SU-DHL-6 (cell line): ENCODE measurements around the gene DOK4.
A peak's percentile ranks its signal among the peaks of the same experiment; 100 is the strongest.

Experiments
- H2AFZ ChIP-seq: fragments of 200-600 bp; sonication (generic); 2 replicates; pipeline ENCODE4 v1.6.1; 2014; ENCODE audit warnings: low read depth, mild to moderate bottlenecking, moderate library complexity, mixed read lengths, antibody characterized with exemption, low read length; ENCODE audit not compliant: severe bottlenecking
- H3F3A ChIP-seq: fragments of 200-600 bp; shearing (Covaris generic); 2 replicates; pipeline ENCODE4 v1.6.0; 2016; ENCODE audit warnings: antibody characterized with exemption, mild to moderate bottlenecking; ENCODE audit not compliant: insufficient read depth
- H3K27ac ChIP-seq: fragments of 200-600 bp; sonication (generic); 2 replicates; pipeline ENCODE4 v1.5.1; 2016; ENCODE audit warnings: low read depth, mild to moderate bottlenecking, low read length, moderate library complexity, mixed read lengths
- H3K27me3 ChIP-seq: fragments of 200-600 bp; sonication (generic), shearing (Covaris generic); 2 replicates; pipeline ENCODE4 v1.6.0; 2014; ENCODE audit warnings: mild to moderate bottlenecking, low read length
- H3K36me3 ChIP-seq: fragments of 200-600 bp; sonication (generic); 2 replicates; pipeline ENCODE4 v1.6.1; 2014; ENCODE audit warnings: mild to moderate bottlenecking, low read length, mixed read lengths
- H3K4me2 ChIP-seq: fragments of 300-600, 200-600 bp; shearing (Covaris generic), sonication (generic); 2 replicates; pipeline ENCODE4 v1.6.0; 2014; ENCODE audit warnings: low read length, low read depth, mild to moderate bottlenecking; ENCODE audit not compliant: poor library complexity, severe bottlenecking
- H3K4me3 ChIP-seq: fragments of 200-600 bp; sonication (generic); 2 replicates; pipeline ENCODE4 v1.5.1; 2014; ENCODE audit warnings: antibody characterized with exemption, low read length, mild to moderate bottlenecking, mixed read lengths; ENCODE audit not compliant: insufficient read depth, poor library complexity, severe bottlenecking
- H3K79me2 ChIP-seq: fragments of 200-600 bp; sonication (generic); 2 replicates; pipeline ENCODE4 v1.6.1; 2014; ENCODE audit warnings: mild to moderate bottlenecking, low read length, moderate library complexity; ENCODE audit not compliant: insufficient read depth
- H3K9ac ChIP-seq: fragments of 200-600 bp; sonication (generic); 2 replicates; pipeline ENCODE4 v1.7.0; 2014; ENCODE audit warnings: mild to moderate bottlenecking, low read length
- H3K9me2 ChIP-seq: fragments of 200-600 bp; sonication (generic); replicated peaks from 2 replicates; pipeline ENCODE4 v1.6.1; 2014; ENCODE audit warnings: low read length; ENCODE audit not compliant: insufficient read depth
- H3K9me3 ChIP-seq: fragments of 200-600 bp; sonication (generic); 2 replicates; pipeline ENCODE4 v1.6.1; 2014; ENCODE audit warnings: low read length, mixed read lengths; ENCODE audit not compliant: insufficient read depth
- H4K20me1 ChIP-seq: fragments of 200-600 bp; sonication (generic); 2 replicates; pipeline ENCODE4 v1.6.1; 2014; ENCODE audit warnings: low read depth, mild to moderate bottlenecking, antibody characterized with exemption, low read length, moderate library complexity, mixed read lengths
- EZH2phosphoT487 ChIP-seq: fragments of 200-600 bp; sonication (generic), shearing (Covaris generic); conservative IDR thresholded peaks from 2 replicates; pipeline ENCODE4 v1.6.1; 2018; ENCODE audit warnings: mild to moderate bottlenecking, antibody characterized with exemption, low read length, moderate library complexity, mixed read lengths
- TF ChIP-seq, protein P1 (sequence below): fragments of 200-600 bp; sonication (generic); IDR thresholded peaks from one replicate; pipeline ENCODE4 v1.5.1; 2017; ENCODE audit warnings: antibody characterized with exemption, mild to moderate bottlenecking, low read length, moderate library complexity; ENCODE audit not compliant: insufficient read depth, poor library complexity, severe bottlenecking

The DOK4 gene

DNA sequence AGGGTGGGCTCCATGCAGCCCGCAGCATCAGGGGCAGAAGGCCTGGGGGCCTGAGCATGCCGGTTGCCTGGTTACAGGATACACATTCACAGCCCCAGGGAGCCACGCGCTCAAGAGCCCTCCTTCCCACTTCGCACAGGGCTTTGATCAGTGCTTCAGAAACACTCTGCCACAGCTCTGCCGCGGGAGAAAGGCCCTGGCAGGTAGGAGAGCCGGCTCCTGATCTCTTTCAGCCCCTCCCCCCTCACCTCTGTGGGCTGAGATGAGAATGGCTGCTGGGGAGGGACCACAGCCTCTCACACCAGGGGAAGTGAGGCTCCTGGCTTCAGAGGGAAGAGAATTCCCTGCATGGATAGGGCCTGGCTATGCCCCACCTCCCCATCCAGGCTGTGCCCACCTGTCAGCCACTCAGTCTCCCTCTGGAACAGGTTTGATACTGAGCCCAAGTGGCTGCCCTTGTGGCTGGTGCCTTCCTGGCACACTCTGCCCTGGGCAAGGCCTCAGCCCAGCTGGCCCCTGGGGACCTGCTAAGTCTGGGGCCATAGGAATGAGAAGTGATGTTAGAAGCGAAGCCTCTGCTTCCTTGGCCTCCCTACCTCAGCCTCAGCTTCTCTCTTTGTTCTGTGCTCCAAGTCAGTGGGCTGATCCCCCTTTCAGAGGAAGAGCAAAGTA, 8.6 kb downstream of the DOK4 start:
- H3K27me3 ChIP-seq = no peaks in the 10 kb centered on the region
- H3K4me2 ChIP-seq = no peak overlapping the region
- H3K9me3 ChIP-seq = no peaks in the 10 kb centered on the region
- H3F3A ChIP-seq = no peaks in the 10 kb centered on the region
- no peak overlapping the region for H3K9ac ChIP-seq
- TF ChIP-seq, protein P1, sequence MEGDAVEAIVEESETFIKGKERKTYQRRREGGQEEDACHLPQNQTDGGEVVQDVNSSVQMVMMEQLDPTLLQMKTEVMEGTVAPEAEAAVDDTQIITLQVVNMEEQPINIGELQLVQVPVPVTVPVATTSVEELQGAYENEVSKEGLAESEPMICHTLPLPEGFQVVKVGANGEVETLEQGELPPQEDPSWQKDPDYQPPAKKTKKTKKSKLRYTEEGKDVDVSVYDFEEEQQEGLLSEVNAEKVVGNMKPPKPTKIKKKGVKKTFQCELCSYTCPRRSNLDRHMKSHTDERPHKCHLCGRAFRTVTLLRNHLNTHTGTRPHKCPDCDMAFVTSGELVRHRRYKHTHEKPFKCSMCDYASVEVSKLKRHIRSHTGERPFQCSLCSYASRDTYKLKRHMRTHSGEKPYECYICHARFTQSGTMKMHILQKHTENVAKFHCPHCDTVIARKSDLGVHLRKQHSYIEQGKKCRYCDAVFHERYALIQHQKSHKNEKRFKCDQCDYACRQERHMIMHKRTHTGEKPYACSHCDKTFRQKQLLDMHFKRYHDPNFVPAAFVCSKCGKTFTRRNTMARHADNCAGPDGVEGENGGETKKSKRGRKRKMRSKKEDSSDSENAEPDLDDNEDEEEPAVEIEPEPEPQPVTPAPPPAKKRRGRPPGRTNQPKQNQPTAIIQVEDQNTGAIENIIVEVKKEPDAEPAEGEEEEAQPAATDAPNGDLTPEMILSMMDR = no peak
- no peak for TF ChIP-seq EZH2phosphoT487
- H4K20me1 ChIP-seq = no peaks in the 10 kb centered on the region
- H3K27ac ChIP-seq = no peak overlapping the region
- H3K79me2 ChIP-seq = no peaks in the 10 kb centered on the region
- H3K9me2 ChIP-seq = no peaks in the 10 kb centered on the region
- no peak overlapping the region for H2AFZ ChIP-seq
- no peak overlapping the region for H3K4me3 ChIP-seq
- no peaks in the 10 kb centered on the region for H3K36me3 ChIP-seq

DNA sequence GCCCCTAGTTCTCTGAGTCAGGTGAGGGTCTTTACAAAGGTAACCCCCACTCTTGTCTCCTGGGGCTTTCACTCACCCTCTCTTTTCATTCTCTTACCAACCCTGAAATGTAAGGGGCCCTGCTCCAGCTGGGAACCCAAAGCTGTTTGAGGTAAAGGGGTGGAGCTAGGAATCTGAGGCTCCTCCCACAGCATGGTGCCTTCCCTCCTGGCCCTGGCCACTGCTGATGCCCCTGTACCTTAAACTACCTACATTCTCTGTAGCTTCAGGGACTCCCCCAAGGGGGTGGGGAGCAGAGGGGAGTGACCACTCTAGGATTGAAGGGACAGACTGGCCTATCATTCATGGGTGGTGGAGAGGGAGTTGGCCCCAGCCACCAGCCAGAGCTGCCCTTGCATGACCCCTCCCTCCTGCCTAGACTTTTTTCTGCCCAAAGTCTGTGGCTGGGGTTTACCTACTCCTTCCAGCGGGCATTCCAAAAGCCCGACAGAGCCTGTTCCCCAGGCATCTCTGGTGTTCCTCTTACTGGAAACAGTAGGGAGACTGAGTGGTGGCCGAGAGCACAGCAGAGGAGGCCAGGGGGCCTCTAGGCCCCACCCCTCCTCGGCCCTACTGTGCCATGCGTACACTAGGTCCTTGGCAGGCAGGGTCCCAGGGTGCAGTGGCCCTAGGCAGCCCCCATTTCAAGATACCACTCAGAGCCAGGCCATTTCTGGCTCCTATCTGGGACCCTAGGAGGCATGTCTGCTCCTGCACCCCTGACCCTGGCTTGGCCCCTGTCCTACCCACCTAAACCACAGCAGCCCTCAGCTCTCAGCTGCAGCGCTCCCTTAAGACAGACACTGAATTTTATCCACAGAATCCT, 9.5 kb downstream of the DOK4 start:
- Histone ChIP-seq H2AFZ (no peak overlapping the region), H3K4me2 (no peak overlapping the region), H3K79me2 (no peaks in the 10 kb centered on the region), H3K9me3 (no peaks in the 10 kb centered on the region), H3K4me3 (no peak overlapping the region), H3K36me3 (no peaks in the 10 kb centered on the region), H3K27ac (no peak overlapping the region), H3K27me3 (no peaks in the 10 kb centered on the region), H3K9ac (no peak overlapping the region), H3K9me2 (no peaks in the 10 kb centered on the region), H3F3A (no peaks in the 10 kb centered on the region), H4K20me1 (no peaks in the 10 kb centered on the region)
- TF ChIP-seq, protein P1 = no peak
- no peak for TF ChIP-seq EZH2phosphoT487

DNA sequence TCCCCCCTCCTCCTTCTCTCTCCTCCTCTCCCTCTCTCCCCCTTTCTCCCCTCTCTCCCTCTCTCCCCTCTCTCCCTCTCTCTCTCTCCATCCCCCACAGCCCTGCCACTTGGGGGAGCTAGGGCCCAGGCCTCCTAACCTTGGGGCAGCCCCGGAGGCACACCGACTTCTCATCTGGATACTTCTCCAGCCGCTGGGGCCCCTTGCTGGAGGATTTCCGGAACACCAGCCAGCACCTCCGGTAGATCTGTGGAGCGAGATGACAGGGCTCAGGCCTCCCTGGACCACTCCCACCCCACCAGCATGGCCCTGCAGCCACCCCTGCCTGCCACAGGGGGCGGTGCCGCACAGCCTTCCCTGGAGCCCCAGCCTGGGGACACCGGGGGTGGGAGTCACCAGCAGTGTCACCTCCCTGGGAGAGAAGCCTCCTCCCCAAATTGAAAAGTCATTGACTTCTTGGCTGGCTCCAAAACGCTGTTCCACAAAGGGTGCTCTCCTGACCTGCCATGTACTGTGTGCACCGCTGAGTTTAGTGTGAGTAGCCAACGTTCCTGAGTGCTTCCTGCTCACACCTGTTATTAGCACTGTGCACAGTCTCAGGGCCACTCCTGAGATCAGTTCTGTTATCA, 10.5 kb downstream of the DOK4 start:
- Histone ChIP-seq H3K4me2 (no peak overlapping the region), H3K4me3 (no peak overlapping the region), H3F3A (no peaks in the 10 kb centered on the region), H2AFZ (no peak overlapping the region), H3K36me3 (no peaks in the 10 kb centered on the region), H4K20me1 (no peaks in the 10 kb centered on the region), H3K9me2 (no peaks in the 10 kb centered on the region), H3K27ac (no peak overlapping the region), H3K27me3 (no peaks in the 10 kb centered on the region), H3K9ac (no peak overlapping the region), H3K9me3 (no peaks in the 10 kb centered on the region), H3K79me2 (no peaks in the 10 kb centered on the region)
- TF ChIP-seq EZH2phosphoT487 = no peak
- TF ChIP-seq, protein P1 = peak; percentile 96
